Smooth muscle cell (in vitro differentiated cells): ENCODE results near the gene KRTAP10-7. TPM values are rescaled to one million over a fixed set of nuclear protein-coding genes. Genes with fewer than 3 reads are reported as not detected.
"Not testable (repeated sequence)": the region's sequence is repeated elsewhere in the genome, so short reads cannot be mapped to it uniquely, and the experiment has no call there.

Experiments used
- DNase-seq: peaks from one replicate; lab custom pipeline; 2025; ENCODE audit not compliant: unreplicated experiment; lab: John Stamatoyannopoulos, UW
- H2AFZ ChIP-seq: fragments of 200-600 bp; sonication (generic); 2 replicates; pipeline ENCODE4 v1.6.0; 2016; ENCODE audit warnings: antibody characterized with exemption, low read depth, mild to moderate bottlenecking
- H3F3A ChIP-seq: fragments of 200-600 bp; sonication (generic); 2 replicates; pipeline ENCODE4 v1.6.0; 2017; ENCODE audit warnings: antibody characterized with exemption, low read depth
- H3K27ac ChIP-seq: fragments of 200-600 bp; sonication (generic); 2 replicates; pipeline ENCODE4 v1.5.1; 2016; ENCODE audit warnings: low read depth, mild to moderate bottlenecking
- H3K27me3 ChIP-seq: fragments of 200-600 bp; sonication (generic); 2 replicates; pipeline ENCODE4 v1.6.1; 2016; ENCODE audit warnings: low read depth, mild to moderate bottlenecking
- H3K36me3 ChIP-seq: fragments of 200-600 bp; sonication (generic); 2 replicates; pipeline ENCODE4 v1.5.1; 2016; ENCODE audit warnings: low read depth
- H3K4me1 ChIP-seq: fragments of 200-600 bp; sonication (generic); 2 replicates; pipeline ENCODE4 v1.5.1; 2016; ENCODE audit warnings: low read depth
- H3K4me2 ChIP-seq: fragments of 200-600 bp; sonication (generic); 2 replicates; pipeline ENCODE4 v1.6.0; 2016; ENCODE audit warnings: mild to moderate bottlenecking
- H3K4me3 ChIP-seq: fragments of 200-600 bp; sonication (generic); 2 replicates; pipeline ENCODE4 v1.5.1; 2016; ENCODE audit warnings: mild to moderate bottlenecking
- H3K79me2 ChIP-seq: fragments of 200-600 bp; sonication (generic); 2 replicates; pipeline ENCODE4 v1.6.0; 2016; ENCODE audit warnings: low read depth, mild to moderate bottlenecking
- H3K9ac ChIP-seq: fragments of 200-600 bp; sonication (generic); 2 replicates; pipeline ENCODE4 v1.6.0; 2016; ENCODE audit warnings: low read depth
- H3K9me3 ChIP-seq: fragments of 200-600 bp; sonication (generic); replicated peaks from 2 replicates; pipeline ENCODE4 v1.5.1; 2016; ENCODE audit warnings: low read depth
- H4K20me1 ChIP-seq: fragments of 200-600 bp; sonication (generic); 2 replicates; pipeline ENCODE4 v1.6.0; 2016; ENCODE audit warnings: low read depth
- CTCF ChIP-seq: fragments of 200-600 bp; sonication (generic); IDR thresholded peaks from 2 replicates; pipeline ENCODE4 v1.5.1; 2017; ENCODE audit warnings: borderline replicate concordance, mild to moderate bottlenecking, antibody characterized with exemption; ENCODE audit not compliant: insufficient read depth, poor library complexity, severe bottlenecking
- WGBS: methylation state at CpG from one replicate; pipeline ENCODE4 v1.1.7; 2016; ENCODE audit warnings: low lambda C conversion rate; 5-methylcytosine and 5-hydroxymethylcytosine counted together
- polyA plus RNA-seq: library from polyadenylated mRNA; unstranded; fragments of >200 nt; fragmentation: Nextera tagmentation; extraction: Ambion mirVana; gene quantifications from 2 replicates; pipeline ENCODE4 v1.2.1, GENCODE V29; 2016
- total RNA-seq: library from RNA; depleted of rRNA; stranded (reverse); fragments of >200 nt; gene quantifications from 2 replicates; pipeline ENCODE4 v1.2.3, GENCODE V29; 2014

KRTAP10-7 gene
- total and polyA plus RNA-seq, 2 experiments from 2014 or later = not detected

GRCh38 chr21:44599264-44600029, 950 bp upstream of the KRTAP10-7 start:
- WGBS = 88% methylated on average over 8 of the region's 8 CpGs
- Histone ChIP-seq H3K9me3 (no peaks in the 10 kb centered on the region), H3K36me3 (no peaks in the 10 kb centered on the region)

GRCh38 chr21:44601091-44601490, 694 bp downstream of the KRTAP10-7 start:
- not testable (repeated sequence) for DNase-seq, H3K9ac ChIP-seq, H3K4me2 ChIP-seq, H4K20me1 ChIP-seq, H3K36me3 ChIP-seq, H3K27me3 ChIP-seq, H3K4me3 ChIP-seq, H3K27ac ChIP-seq, H3K9me3 ChIP-seq, H3F3A ChIP-seq, H3K79me2 ChIP-seq, H2AFZ ChIP-seq
- WGBS = 92% methylated on average over 6 of the region's 10 CpGs
- H3K4me1 ChIP-seq = peaks cover 13% of the 10 kb centered on the region

More at GRCh38 chr21:44599264-44600029, 950 bp upstream of the KRTAP10-7 start:
- DNase-seq = no peak
- Histone ChIP-seq H3K4me2 (no peak overlapping the region), H3K79me2 (no peaks in the 10 kb centered on the region), H3F3A (peaks cover 3% of the 10 kb centered on the region), H3K27ac (no peak overlapping the region), H3K9ac (no peak overlapping the region), H2AFZ (no peak overlapping the region), H3K4me1 (peaks cover 13% of the 10 kb centered on the region), H3K4me3 (no peak overlapping the region), H4K20me1 (no peaks in the 10 kb centered on the region), H3K27me3 (no peaks in the 10 kb centered on the region)
- no peak for TF ChIP-seq CTCF

GRCh38 chr21:44601596-44602462, 1.4 kb downstream of the KRTAP10-7 start:
- 92% methylated on average over 23 of the region's 23 CpGs for WGBS

More at GRCh38 chr21:44601596-44602462, 1.4 kb downstream of the KRTAP10-7 start:
- H3K4me2 ChIP-seq = no peak overlapping the region
- TF ChIP-seq CTCF = no peak
- no peak for DNase-seq
- H3K27me3 ChIP-seq = no peaks in the 10 kb centered on the region
- H2AFZ ChIP-seq = no peak overlapping the region
- no peaks in the 10 kb centered on the region for H4K20me1 ChIP-seq
- H3K4me3 ChIP-seq = no peak overlapping the region
- no peak overlapping the region for H3K27ac ChIP-seq
- H3K4me1 ChIP-seq = peaks cover 13% of the 10 kb centered on the region
- no peaks in the 10 kb centered on the region for H3F3A ChIP-seq
- no peaks in the 10 kb centered on the region for H3K79me2 ChIP-seq
- H3K9ac ChIP-seq = no peak overlapping the region
- H3K9me3 ChIP-seq = no peaks in the 10 kb centered on the region
- no peaks in the 10 kb centered on the region for H3K36me3 ChIP-seq
